HG03064 (cell line): ENCODE results near the gene SLC9A7.

Source experiments
- ATAC-seq: cut with Tn5 transposase; IDR thresholded peaks from one replicate; pipeline ENCODE4 v1.9.1; 2021; ENCODE audit warnings: low read depth; ENCODE audit not compliant: unreplicated experiment

SLC9A7 gene

GRCh38 chrX:46707274-46707965 is 51.5 kb downstream of the SLC9A7 start:
- no peak for ATAC-seq

DNA sequence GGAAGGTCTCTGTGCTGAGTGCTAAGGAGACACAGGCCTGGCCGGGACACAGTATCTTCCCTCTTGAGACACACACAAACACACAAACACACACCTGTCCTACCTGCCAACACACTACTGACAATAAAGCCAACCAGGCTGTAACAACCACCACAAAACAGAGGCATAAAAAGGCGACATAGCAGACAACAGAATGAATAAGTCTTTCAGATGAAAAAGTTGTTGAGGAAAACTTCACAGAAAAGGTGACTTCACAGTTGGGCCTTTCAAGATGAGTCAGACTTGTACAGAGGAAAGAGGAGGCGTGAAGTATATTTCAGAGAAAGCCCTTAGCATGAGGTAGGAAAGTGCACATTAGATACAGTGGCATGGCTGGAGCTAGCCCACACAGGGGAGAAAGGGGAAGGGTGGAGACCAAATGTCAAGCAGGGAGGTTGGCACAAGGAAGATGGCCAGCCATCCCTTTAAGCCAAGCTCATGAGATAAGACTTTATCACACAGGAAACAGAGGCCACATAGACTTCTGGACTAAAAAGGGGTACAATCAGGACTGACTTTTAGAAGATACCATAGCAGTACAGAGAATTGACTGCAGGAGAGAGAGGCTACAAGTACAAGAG is 54.0 kb downstream of the SLC9A7 start:
- peak; percentile 96 for ATAC-seq

- ATAC-seq = no peak
These were observed 54.9 kb downstream of the SLC9A7 start for GRCh38 chrX:46703980-46704379.

DNA sequence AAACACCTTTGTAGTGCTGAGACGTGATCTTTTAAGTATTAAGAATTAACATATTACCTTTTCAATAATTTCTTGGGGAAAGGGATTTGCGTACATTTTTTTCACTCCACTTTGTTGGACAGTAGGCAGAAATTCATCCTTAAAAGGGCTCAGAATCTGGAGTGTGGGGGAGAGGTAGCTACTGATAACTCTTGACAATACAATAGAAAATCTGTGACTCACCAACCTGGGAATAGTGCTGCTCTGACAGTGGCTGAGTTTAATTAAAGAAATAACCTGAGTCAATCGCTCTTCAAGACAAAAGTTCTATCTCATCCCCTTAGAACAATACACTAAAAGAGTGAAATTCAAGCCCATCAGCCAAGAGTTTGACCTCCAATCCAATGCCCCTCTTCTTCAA is 60.2 kb downstream of the SLC9A7 start:
- ATAC-seq = no peak

- ATAC-seq = no peak
These were observed 63.4 kb downstream of the SLC9A7 start for GRCh38 chrX:46695491-46695890.

GRCh38 chrX:46694549-46694948 is 64.4 kb downstream of the SLC9A7 start:
- ATAC-seq = no peak

GRCh38 chrX:46693149-46693548 is 65.8 kb downstream of the SLC9A7 start:
- ATAC-seq = no peak

GRCh38 chrX:46690818-46691217 is 68.1 kb downstream of the SLC9A7 start:
- no peak for ATAC-seq

DNA sequence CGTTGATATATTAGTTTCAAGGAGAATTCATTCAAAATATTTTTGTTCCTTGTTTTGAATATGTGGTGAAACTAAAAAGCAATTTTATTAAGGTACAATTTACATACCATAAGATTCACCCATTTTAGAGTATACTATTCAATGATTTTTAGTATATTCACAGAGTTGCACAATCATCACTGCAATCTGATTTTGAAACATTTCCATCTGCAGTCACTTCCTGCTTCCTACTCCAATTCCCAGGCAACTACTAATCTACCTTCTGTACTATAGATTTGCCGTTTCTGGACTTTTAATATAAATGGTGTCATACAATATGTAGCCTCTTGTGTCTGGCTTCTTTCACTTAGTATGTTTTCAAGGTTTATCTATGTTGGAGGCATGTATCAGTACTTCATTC is 71.3 kb downstream of the SLC9A7 start:
- ATAC-seq = no peak

DNA sequence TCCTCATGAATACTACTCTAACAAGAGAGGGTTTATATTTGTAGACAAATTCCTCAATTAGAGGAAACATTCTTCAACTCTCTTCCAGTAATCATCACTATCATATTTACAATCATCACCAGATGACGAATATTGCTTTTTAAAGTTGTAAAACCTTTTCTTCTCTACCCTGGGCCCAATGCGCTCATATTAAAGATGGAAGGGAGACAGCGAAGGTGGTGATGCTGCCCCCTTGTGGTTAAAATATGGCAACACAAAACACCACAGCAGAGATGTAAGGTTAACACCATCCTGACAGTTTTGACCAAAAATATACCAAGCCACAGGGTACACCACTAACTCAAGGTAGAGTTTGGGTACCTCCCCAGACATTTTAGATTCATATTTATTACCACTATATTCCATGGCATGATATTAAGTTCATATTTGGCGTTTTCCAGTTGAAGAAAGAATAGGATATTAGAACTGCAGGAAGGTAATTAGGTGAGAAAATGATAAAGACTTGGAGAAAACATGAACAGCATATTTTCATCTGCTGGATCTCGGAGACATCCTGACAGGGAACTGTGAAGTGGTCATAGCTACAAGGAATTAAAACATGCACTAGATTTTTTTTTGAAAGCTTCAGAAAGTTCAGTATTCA is 72.8 kb downstream of the SLC9A7 start:
- no peak for ATAC-seq

DNA sequence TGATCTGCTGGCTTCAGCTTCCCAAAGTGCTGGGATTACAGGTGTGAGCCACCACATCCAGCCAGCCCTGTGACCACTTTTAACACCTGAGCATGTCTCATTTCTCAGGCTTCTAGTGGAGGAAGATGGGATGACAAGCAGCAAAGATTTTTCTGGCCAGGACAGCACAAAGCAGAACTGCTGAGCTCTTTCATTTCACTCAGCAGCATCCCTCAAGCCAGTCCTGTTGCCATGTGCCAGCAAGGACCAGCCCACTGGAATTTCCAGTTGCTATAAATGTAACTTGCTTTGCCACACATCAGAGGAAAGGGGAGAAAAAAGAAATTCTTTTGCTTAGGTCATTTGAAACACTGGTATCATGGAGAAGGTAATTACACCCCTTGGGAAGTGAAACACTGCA is 75.9 kb downstream of the SLC9A7 start:
- ATAC-seq = no peak

DNA sequence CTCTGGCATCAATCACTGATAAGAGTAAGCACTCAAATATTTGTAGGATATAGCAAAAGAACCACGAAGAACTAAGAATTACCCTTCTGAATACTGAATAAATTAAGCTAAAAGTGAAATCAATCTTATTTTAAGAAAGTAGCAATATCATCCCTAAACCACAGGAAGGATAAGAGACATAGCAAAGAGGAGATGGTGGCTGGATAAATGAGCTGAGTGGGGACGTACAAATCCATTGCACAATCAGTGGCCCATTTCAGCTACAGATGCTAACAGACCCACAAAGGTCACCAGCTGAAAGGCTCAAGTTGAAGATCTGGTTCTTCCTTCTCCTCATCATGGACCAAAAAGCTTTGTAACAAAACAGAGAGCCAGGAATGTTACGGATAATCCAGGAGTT is 77.1 kb downstream of the SLC9A7 start:
- ATAC-seq = no peak

DNA sequence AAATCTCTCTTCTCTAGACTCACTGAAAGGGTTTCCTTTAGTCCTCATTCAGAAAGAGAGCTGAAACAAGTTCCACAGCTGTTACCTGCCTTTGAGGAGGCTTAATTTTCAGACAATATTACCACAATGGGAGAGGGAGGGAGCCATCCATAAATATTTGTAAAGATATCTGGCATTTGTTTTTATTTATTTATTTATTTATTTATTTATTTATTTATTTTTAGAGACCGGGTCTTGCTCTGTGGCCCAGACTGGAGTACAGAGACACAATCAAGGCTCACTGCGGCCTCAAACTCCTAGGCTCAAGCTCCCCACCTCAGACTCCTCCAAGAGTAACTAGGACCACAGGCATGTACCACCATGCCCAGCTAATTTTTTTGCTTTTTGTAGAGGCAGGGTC is 80.7 kb downstream of the SLC9A7 start:
- ATAC-seq = no peak

- ATAC-seq = no peak
These were observed 82.2 kb downstream of the SLC9A7 start for GRCh38 chrX:46676399-46677356.

GRCh38 chrX:46673620-46674359 is 85.1 kb downstream of the SLC9A7 start:
- no peak for ATAC-seq

DNA sequence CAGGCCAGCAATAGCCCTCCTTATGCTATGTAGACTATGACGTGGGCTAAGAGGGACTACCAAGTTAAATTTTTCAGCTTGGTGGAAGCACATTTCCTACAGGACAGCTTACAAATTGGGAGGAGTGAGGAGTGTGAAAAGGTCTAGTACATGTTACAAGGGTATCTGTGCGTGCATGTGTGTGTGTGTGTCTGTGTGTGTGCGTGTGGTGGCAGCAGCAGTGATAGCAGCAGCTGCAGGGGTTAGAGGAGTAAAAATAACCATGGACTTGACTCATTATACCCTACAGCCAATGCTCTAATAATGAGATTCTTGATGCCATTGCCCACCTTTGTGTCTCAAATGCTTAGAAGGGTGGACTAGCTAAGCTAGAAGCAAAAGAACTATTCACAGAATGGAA is 88.6 kb downstream of the SLC9A7 start:
- no peak for ATAC-seq

DNA sequence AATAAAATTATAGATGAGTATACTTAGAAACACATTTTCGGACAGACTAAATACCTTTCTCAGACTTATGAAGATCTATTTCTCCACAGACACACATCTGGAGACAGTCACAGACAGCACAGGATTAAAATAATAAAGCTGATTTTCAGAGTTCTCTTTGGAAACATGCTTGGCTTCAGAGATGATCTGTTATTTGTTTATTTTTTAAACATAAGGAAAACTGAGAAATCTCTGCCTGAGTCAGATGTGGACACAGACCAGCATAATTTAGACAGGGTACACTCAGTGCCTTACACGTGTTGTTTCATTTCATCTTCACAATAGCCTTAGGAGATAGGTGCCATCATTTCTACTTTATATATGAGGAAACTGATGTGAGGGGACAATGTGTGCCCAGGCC is 92.1 kb downstream of the SLC9A7 start:
- no peak for ATAC-seq

- no peak for ATAC-seq
These were observed 93.4 kb downstream of the SLC9A7 start for GRCh38 chrX:46665232-46666152.
